Right atrium auricular region (tissue), 2 donors: ENCODE measurements around the gene HDGF. TPM values are rescaled to one million over a fixed set of nuclear protein-coding genes. Genes with fewer than 3 reads are reported as not detected.

ENCODE experiments used
- DNase-seq: peaks from one replicate; pipeline ENCODE4 v3.0.0-alpha.2; 2019; ENCODE audit warnings: low spot score
- H3K27ac ChIP-seq, 2 donors: fragments of 200-600 bp; sonication (generic); 1 replicate in 1 of 2; 2 replicates in 1 of 2; pipeline ENCODE4 v1.5.1; 2016 to 2019
- H3K27me3 ChIP-seq, 2 donors: fragments of 200-600 bp; sonication (generic); one replicate each; pipeline versions ENCODE4 v1.5.1 to v1.6.0; 2017 to 2019
- H3K36me3 ChIP-seq: fragments of 200-600 bp; sonication (generic); one replicate; pipeline ENCODE4 v1.5.1; 2016
- H3K4me1 ChIP-seq, 2 donors: fragments of 200-600 bp; sonication (generic); one replicate each; pipeline versions ENCODE4 v1.5.1 to v1.6.0; 2017 to 2019
- H3K4me3 ChIP-seq, 2 donors: fragments of 200-600 bp; sonication (generic); 1 replicate in 1 of 2; 2 replicates in 1 of 2; pipeline ENCODE4 v1.5.1; 2017 to 2019; ENCODE audit warnings: mild to moderate bottlenecking in 1 of 2, moderate library complexity in 1 of 2
- H3K9me3 ChIP-seq, 2 donors: fragments of 200-600 bp; sonication (generic); one replicate each; pipeline ENCODE4 v1.5.1; 2019
- total RNA-seq, 2 donors: library from RNA; depleted of rRNA; stranded (reverse); fragments of >200 nt; gene quantifications; one replicate each; pipeline ENCODE4 v1.1.0, GENCODE V29; 2016
- TF ChIP-seq, protein P1 (sequence below), 2 donors: fragments of 200-600 bp; sonication (generic); IDR thresholded peaks; one replicate each; pipeline ENCODE4 v1.5.1; 2019; ENCODE audit warnings: antibody characterized with exemption in 2 of 2

The HDGF gene
- total RNA-seq, 2 donors from 2014 or later, result 110 to 137 TPM

DNA sequence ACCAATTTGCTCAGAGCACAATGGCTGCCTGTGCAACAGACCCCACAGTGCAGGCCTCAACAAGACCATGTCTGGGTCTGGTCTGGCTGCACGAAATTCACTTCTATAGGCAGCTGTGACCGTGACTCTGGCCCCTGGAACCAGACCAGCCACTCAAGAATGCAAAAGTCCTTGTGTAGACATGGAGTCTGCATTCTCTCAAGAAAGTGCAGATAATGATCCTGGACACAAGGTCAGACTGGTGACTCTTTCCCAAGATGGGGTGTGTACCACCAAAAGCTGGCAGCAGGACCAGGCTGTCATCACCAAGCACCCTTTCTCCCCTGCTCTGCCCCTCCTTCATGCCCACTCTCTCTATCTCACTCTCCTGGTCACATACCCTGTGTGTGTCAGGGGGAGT lies 30.3 kb downstream of the HDGF start:
- DNase-seq, result no peak
- no peaks in the 10 kb centered on the region for H3K27me3 ChIP-seq
- no peaks in the 10 kb centered on the region for H3K9me3 ChIP-seq
- TF ChIP-seq, protein P1, sequence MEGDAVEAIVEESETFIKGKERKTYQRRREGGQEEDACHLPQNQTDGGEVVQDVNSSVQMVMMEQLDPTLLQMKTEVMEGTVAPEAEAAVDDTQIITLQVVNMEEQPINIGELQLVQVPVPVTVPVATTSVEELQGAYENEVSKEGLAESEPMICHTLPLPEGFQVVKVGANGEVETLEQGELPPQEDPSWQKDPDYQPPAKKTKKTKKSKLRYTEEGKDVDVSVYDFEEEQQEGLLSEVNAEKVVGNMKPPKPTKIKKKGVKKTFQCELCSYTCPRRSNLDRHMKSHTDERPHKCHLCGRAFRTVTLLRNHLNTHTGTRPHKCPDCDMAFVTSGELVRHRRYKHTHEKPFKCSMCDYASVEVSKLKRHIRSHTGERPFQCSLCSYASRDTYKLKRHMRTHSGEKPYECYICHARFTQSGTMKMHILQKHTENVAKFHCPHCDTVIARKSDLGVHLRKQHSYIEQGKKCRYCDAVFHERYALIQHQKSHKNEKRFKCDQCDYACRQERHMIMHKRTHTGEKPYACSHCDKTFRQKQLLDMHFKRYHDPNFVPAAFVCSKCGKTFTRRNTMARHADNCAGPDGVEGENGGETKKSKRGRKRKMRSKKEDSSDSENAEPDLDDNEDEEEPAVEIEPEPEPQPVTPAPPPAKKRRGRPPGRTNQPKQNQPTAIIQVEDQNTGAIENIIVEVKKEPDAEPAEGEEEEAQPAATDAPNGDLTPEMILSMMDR (IDR thresholded peaks at IDR 0.05), result no peak
- peaks cover 0 to 17% of the 10 kb centered on the region in 2 donors for H3K4me1 ChIP-seq
- peaks cover 44% of the 10 kb centered on the region for H3K36me3 ChIP-seq
- H3K27ac ChIP-seq, result no peak overlapping the region
- H3K4me3 ChIP-seq, result no peak overlapping the region

- no peak overlapping the region for H3K4me3 ChIP-seq
- H3K36me3 ChIP-seq, result peaks cover 17% of the 10 kb centered on the region
- no peaks in the 10 kb centered on the region for H3K27me3 ChIP-seq
- H3K4me1 ChIP-seq, result no peaks in the 10 kb centered on the region
- no peak overlapping the region for H3K27ac ChIP-seq
- no peaks in the 10 kb centered on the region for H3K9me3 ChIP-seq
- TF ChIP-seq, protein P1 (IDR thresholded peaks at IDR 0.05), result no peak
- DNase-seq, result no peak
Observed at GRCh38 chr1:156717351-156717750, 34.1 kb downstream of the HDGF start.

DNA sequence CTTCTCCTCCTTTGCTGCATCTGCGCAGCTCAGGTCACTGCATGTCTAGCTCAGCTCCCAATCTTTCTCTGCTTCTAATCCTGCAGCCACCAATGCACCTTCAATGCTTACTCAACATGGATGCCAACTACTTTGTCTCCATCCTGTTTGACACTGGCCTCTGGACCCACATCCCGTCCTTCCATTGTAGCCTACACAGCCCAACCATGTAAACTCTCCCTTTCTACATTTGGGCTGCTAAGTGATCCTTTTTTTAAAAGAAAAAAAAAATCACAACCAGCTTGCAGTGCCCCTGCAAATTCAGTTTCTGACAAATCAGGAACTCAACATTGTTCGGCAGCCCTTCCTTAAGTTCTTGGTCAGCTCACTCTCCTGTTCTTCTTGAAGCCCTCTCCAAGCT lies 36.6 kb downstream of the HDGF start:
- TF ChIP-seq, protein P1 (IDR thresholded peaks at IDR 0.05), result no peak
- no peak overlapping the region for H3K27ac ChIP-seq
- no peak overlapping the region for H3K4me3 ChIP-seq
- no peaks in the 10 kb centered on the region for H3K27me3 ChIP-seq
- no peaks in the 10 kb centered on the region for H3K9me3 ChIP-seq
- H3K36me3 ChIP-seq, result no peaks in the 10 kb centered on the region
- no peak for DNase-seq
- peaks cover 0 to 5% of the 10 kb centered on the region in 2 donors for H3K4me1 ChIP-seq

- Histone ChIP-seq H3K4me1 (peaks cover 0 to 11% of the 10 kb centered on the region in 2 donors), H3K4me3 (no peak overlapping the region), H3K9me3 (no peaks in the 10 kb centered on the region), H3K27me3 (no peaks in the 10 kb centered on the region), H3K27ac (no peak overlapping the region), H3K36me3 (no peaks in the 10 kb centered on the region)
- TF ChIP-seq, protein P1 (IDR thresholded peaks at IDR 0.05), result no peak
- DNase-seq, result no peak
Observed at GRCh38 chr1:156712626-156713025, 38.8 kb downstream of the HDGF start.

DNA sequence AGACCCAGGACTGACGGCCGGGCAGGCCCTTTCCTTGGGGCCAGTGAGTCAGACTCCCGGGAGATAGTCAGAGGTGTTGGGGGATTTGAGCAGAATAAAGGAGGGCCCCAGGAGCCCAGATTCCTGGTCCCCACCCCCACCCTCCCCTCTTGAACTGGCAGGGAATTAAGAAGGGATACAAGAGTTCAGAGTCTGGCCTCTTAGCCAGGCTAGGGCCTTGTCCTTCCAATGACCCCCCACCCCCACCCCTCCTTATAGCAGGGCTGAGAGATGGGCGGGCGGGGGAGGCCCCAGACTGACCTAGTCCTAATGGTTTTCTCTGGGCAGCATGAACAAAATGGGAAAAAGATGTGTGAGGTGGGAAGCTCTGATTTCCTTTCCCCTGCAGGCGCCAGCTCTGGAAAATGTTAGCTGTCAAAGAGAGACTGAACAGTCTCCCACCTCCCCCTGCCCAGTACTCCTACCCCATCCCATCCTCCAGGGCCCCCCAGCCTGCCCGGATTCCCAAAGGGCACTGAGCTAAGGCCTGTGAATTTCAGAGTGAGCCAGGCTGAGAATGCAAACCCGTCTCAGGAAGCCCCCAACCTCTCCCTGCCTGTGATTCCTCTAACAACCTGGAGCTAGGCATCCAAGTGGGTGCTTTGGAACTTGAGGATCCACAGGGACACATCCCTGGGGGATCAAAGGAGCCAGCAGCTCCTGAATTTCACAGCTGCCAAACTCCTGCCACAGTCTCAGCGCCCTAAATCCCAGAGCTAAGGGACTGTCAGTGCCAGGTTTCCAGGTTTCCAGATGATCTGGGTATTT lies 40.3 kb downstream of the HDGF start:
- Histone ChIP-seq H3K4me3 (no peak overlapping the region), H3K27ac (no peak overlapping the region), H3K36me3 (no peaks in the 10 kb centered on the region), H3K27me3 (no peaks in the 10 kb centered on the region), H3K9me3 (no peaks in the 10 kb centered on the region), H3K4me1 (peaks cover 0 to 24% of the 10 kb centered on the region in 2 donors)
- DNase-seq, result no peak
- TF ChIP-seq, protein P1 (IDR thresholded peaks at IDR 0.05), result no peak
